GM19324 (cell line): ENCODE results near the gene PIGP.
"Not testable (repeated sequence)": the region's sequence is repeated elsewhere in the genome, so short reads cannot be mapped to it uniquely, and the experiment has no call there.

Source experiments
- ATAC-seq: cut with Tn5 transposase; IDR thresholded peaks from one replicate; pipeline ENCODE4 v1.9.1; 2021; ENCODE audit warnings: mild to moderate bottlenecking, moderate library complexity; ENCODE audit not compliant: unreplicated experiment, low FRiP score

PIGP gene

DNA sequence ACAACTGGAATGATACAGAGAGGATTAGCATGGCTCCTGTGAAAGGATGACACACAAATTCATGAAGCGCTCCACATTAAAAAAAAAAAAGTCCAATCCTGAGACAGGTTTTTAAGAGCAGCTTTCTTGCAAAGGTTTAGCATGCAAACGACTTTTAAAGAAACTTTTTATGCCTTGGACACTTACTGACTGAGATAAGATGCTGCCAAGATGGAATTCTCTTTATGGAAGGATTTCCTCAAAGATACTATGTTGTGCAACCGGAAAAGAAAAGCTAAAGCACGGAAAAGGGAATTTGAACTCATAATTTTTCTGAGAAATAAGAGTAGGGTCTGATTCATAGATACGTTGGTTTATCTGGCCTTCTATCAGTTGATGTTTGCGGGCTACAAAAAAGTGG lies 27.3 kb downstream of the PIGP start:
- no peak for ATAC-seq

DNA sequence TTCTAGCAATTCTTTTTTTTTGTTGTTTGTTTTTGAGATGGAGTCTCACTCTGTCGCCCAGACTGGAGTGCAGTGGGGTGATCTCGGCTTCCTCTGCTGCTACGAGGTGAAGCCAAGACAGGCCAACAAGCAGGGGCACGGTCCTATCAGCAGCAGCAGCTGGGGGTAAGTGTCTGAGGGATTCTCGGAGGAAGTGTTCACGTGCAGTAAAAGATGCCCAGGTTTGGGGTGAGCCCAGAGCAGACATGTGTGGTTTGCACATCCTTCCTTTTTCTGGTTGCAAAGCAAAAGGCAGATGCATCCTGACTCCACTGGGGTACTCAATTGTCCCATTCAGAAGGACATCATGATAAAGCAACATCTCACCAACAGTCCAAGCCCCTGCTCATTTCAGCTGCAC lies 27.7 kb downstream of the PIGP start:
- no peak for ATAC-seq

DNA sequence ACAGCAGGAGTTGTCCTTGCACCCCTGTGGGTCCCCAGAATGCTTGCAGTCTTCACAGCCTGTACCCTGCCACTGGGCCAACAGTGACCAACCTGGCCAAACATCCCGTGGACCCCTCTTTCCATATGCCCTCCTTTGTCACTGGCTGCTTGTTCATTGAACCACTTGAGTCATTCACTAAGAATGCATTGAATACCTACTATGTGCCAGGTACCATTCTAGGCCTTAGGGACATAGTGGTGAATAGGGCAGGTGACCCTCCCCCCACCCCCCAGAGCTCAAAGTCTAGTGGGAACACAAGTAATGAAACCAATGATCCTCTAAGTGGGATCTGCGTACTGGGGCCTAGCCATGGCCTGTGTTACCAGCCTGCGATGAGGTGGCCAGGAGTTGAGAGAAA lies 28.2 kb downstream of the PIGP start:
- ATAC-seq = no peak

DNA sequence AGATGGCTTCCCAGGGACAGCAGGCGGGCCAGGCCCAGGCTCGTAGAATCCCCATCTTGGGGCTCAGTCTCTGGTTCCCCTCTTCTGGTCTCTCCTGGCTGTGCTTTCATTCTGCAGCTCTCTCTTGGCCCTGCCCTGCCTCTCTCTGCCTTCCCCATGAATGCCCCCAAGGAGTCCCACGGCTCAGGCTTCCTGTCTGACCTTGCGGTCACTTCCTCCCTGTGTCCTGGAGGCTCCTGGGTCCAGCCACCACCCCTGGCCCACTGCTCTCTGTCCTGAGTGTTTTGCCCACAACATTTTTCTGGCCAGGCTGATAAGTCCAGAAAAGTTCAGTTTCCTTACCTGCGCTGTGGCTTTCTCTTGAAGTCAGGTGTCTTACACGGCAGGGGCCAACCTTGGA lies 29.1 kb downstream of the PIGP start:
- no peak for ATAC-seq

DNA sequence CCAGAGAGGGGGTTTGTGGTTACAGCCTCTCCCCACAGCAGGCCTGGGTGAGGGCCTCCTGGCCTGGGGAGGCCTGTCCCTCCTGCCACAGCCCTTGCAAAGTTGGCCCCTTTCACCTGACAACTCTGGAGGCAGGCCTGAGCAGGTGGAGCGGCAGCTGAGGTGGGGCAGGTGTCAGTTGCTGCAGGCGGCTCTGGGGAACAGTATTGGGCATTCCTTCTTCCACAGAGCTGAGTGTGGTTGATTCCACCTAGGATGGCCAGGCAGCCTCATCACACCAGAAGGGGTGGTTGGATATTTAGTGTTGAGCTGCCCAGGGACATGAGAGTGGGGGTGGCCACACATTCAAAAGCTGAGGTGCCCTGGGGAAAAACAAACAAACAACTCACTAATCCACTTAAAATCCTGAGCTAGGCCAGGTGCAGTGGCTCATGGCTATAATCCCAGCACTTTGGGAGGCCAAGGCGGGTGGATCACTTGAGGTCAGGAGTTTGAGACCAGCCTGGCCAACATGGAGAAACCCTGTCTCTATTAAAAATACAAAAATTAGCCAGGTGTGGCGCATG lies 31.1 kb downstream of the PIGP start:
- ATAC-seq = no peak

DNA sequence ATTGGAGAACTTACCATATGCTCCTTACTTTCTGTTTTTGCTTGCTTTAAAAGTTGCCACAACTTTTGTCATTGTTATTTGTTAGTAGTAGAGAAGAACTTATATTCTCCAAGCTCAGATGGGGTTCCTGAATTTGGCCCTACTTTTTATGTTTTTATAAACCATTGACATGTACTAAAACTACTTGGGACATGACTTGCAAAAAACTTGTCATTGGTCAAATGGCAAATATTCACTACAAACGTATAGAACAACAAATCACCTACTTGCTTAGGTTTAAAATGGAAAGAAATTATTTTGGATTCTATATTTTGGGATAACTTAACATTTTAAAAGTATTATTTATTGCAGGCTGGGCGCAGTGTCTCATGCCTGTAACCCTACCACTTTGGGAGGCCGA lies 32.7 kb downstream of the PIGP start:
- no peak for ATAC-seq

DNA sequence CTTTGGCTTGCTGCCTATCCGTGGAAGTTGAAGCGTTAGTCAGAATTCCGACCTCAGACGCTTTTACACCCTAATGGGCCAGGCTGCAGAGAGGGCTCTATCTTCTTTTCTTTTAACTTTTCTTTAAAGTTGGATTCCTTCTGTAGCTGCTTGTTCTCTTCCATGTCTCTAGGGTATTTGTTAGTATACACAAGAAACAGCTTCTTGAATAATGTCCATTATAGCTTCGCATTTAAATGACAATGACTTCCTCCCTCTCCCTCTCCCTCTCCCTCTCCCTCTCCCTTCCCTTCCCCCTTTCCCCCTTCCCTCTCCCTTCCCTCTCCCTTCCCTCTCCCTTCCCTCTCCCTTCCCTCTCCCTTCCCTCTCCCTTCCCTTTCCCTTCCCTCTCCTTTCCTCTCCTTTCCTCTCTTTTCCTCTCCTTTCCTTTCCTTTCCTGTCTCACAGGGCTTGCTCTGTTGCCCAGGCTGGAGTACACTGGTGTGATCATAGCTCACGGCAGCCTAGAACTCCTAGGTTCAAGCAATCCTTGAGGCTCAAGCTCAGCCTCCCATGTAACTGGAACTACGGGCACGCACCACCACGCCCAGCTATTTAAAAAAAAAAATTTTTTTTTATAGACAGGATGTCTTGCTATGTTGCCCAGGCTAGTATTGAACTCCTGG lies 33.3 kb downstream of the PIGP start:
- ATAC-seq = no peak

DNA sequence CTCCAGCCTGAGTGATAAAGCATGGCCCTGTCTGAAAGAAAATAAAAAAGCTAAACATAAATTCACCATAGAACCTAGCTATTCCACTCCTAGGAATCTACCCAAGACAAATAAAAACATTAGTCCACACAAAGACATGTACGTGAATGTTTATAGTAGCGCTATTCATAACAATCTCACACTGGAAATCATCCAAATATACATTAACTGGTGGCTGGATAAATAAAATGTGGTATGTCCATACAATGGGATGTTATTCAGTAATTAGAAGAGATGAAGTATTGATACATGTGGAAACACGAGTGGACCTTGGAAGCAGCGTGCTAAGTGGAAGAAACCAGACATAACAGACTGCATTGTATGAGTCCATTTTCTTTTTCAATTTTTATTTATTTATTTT lies 36.7 kb downstream of the PIGP start:
- no peak for ATAC-seq

DNA sequence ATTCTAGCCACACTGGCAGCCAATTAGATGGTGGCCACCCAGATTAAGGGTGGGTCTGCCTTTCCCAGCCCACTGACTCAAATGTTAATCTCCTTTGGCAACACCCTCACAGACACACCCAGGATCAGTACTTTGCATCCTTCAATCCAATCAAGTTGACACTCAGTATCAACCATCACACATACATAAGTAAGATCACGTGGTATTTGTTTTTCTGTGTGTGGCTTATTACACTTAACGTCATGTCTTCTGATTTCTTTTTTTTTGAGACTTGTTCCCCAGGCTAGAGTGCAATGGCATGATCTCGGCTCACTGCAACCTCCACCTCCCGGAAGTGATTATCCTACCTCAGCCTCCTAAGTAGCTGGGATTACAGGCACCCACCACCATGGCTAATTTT lies 38.5 kb downstream of the PIGP start:
- ATAC-seq = not testable (repeated sequence)

DNA sequence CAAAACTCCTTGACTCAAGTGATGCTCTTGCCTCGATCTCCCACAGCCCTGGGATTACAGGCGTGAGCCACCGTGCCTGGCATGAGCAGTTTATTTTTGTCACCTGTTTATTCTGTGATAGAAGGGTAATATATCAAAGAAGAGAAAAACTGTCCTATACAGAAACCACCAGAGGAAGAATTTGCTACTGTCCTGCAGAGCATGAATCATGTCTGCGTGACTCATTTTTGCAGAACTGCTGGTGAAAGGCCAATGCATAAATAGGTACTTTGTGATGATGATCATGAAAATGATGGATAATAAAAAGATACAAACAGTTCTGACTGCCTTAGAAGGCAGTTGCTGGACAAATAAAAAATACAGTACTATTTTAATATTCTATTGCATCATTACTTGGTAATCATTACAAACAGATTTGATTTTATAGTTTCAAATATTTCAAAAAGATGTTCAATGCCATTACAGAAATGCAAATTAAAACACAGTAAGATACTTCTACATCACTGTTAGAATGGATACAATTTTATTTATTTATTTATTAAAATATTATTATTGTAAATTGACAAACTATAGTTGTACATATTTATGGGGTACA lies 39.9 kb downstream of the PIGP start:
- no peak for ATAC-seq

DNA sequence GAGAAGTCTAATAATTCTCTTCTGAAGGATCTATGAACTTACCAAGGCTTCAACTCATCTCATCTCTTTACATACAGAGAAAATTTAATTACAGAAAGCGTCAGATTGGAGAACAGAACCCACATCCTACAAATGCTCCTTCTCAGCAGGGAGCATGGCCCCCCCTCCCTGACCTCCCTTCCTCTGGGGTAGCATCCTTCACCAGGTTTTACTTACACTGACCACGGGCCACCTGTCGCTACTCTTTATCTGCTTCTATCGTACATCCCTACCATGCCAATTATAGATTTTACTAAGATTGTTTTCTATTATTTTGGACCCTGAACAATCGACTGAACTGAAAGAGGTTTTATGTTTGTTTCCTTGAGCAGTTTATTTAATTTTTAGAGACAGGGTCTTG lies 40.6 kb downstream of the PIGP start:
- no peak for ATAC-seq

DNA sequence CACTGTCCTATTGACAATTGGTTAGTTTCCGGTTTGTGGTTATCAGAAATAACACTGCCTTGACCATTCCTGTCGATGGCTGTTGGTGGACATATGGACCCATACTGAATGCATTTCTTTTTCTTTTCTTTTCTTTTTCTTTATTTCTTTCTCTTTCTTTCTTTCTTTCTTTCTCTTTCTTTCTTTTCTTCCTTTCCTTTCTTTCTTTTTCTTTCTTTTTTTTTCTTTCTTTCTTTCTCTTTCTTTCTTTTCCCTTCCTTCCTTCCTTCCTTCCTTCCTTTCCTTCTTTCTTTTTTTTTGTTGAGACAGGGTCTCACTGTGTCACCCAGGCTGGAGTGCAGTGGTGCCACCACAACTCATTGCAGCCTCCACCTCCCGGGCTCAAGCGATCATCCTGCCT lies 42.0 kb downstream of the PIGP start:
- no peak for ATAC-seq

DNA sequence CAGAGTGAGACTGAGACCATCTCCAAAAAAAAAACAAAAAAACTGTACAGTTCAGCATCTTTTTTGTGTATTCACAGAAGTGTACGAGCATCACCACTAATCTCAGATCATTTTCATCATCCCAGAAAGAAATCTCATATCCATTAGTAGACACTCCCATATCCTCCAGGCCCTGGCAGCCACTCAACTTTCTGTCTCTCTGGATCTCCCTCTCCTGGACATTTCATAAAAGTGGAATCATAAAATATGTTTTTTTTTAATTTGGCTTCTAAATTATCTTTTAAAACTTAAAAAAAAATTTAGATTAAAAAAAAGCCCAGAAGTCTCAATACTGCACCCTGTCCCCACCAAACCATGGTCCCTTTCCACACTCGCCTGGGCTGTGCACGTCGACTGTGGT lies 44.3 kb downstream of the PIGP start:
- no peak for ATAC-seq

DNA sequence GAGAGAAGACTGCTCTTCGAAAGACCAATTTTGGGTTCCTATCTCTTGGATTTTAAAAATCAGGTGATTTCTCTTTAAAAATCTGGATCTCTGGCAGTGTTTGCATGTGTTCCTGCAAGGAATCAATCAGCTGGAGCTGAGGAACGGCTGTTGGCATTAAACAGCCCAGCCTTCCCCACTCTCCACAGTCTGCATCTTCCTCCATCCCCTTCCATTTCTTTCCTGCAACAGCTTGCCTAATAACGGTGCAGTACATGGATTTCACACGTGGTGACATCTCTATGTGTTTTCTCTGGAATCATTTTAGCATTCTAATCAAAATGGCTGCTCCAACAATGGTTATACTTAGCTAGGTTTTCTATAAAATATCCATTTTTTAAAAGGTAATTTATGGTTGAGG lies 46.4 kb downstream of the PIGP start:
- ATAC-seq = no peak

DNA sequence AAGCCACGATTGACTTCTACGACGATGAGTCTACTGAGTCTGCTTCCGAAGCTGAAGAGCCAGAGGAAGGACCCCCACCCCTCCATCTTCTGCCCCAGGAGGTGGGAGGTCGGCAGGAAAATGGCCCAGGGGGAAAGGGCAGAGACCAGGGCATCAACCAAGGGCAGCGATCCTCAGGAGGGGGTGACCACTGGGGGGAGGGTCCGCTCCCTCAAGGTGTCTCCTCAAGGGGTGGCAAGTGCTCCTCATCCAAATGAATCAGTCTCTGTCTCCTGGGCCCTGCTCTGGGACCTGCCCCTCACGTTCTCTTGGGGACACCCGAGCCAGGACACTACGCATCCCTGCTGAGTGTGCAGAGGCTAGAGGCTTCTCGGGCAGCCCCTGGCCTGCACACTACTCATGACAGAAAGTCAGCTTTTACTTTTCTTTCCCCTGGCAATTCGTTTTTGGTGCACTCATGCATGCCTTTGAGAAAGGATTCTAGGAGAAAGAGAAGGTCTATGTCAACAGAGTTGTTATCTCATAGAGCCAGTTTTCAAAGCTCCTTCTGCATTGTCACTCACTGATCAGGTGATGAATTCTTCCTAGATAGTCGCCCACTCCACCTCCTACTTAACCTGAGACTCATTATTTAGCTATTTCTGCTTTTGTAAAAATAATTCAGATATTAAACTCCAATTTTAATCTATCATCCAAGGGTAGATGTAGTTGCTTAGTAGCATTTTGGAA lies 54.8 kb downstream of the PIGP start:
- ATAC-seq = no peak
